PC-9 (cell line): ENCODE results near the gene RXRA. TPM values are rescaled to one million over a fixed set of nuclear protein-coding genes. Genes with fewer than 3 reads are reported as not detected.

Experiments
- BruUV-seq: library from RNA; stranded (reverse); fragments of 400-500 nt; replicated peaks from 2 replicates; lab custom pipeline; 2021; lab: Mats Ljungman, UMichigan
- CTCF ChIA-PET: fragments of 300-600 bp; sonication (Branson Sonifier 250); formaldehyde crosslinking; loops from one replicate; lab custom pipeline; 2022; ENCODE audit warnings: antibody characterized with exemption; lab: Charles Lee
- POLR2A ChIA-PET: fragments of 300-600 bp; sonication (Branson Sonifier 250); formaldehyde crosslinking; loops from one replicate; lab custom pipeline; 2022; ENCODE audit warnings: antibody characterized with exemption; ENCODE audit not compliant: unreplicated experiment; lab: Charles Lee
- DNase-seq, 2 experiments: peaks; one replicate each; pipeline versions ENCODE4 v3.0.0 to v3.0.0-alpha.2; 2015 to 2022; ENCODE audit warnings: mixed read lengths in 1 of 2
- H2AFZ ChIP-seq: fragments of 200-600 bp; sonication (generic); 2 replicates; pipeline ENCODE4 v1.8.1; 2017; ENCODE audit warnings: antibody characterized with exemption
- H3F3A ChIP-seq: fragments of 200-600 bp; sonication (generic); 2 replicates; pipeline ENCODE4 v1.8.1; 2017; ENCODE audit warnings: antibody characterized with exemption, mild to moderate bottlenecking, low read depth; ENCODE audit not compliant: insufficient read depth
- H3K27ac ChIP-seq: fragments of 200-600 bp; sonication (generic); 2 replicates; pipeline ENCODE4 v1.6.1; 2016; ENCODE audit warnings: mixed run types
- H3K27me3 ChIP-seq: fragments of 200-600 bp; sonication (generic); 2 replicates; pipeline ENCODE4 v1.6.1; 2016; ENCODE audit warnings: low read depth, mixed run types; ENCODE audit not compliant: insufficient read depth
- H3K36me3 ChIP-seq: fragments of 200-600 bp; sonication (generic); 2 replicates; pipeline ENCODE4 v1.6.1; 2016; ENCODE audit warnings: low read depth, mixed run types
- H3K4me1 ChIP-seq: fragments of 200-600 bp; sonication (generic); replicated peaks from 2 replicates; pipeline ENCODE4 v1.6.1; 2016; ENCODE audit warnings: mixed run types; ENCODE audit not compliant: insufficient read depth
- H3K4me2 ChIP-seq: fragments of 200-600 bp; sonication (generic); 2 replicates; pipeline ENCODE4 v1.6.1; 2017; ENCODE audit warnings: mixed run types
- H3K4me3 ChIP-seq: fragments of 200-600 bp; sonication (generic); 2 replicates; pipeline ENCODE4 v1.6.1; 2016; ENCODE audit warnings: mixed run types
- H3K79me2 ChIP-seq: fragments of 200-600 bp; sonication (generic); 2 replicates; pipeline ENCODE4 v1.6.1; 2017; ENCODE audit warnings: low read depth, mixed run types
- H3K9me2 ChIP-seq: fragments of 200-600 bp; sonication (generic); 2 replicates; pipeline ENCODE4 v1.8.1; 2017; ENCODE audit warnings: mild to moderate bottlenecking; ENCODE audit not compliant: insufficient read depth
- H3K9me3 ChIP-seq: fragments of 200-600 bp; sonication (generic); 2 replicates; pipeline ENCODE4 v1.8.1; 2016; ENCODE audit warnings: low read depth; ENCODE audit not compliant: insufficient read depth
- H4K20me1 ChIP-seq: fragments of 200-600 bp; sonication (generic); 2 replicates; pipeline ENCODE4 v1.8.1; 2017; ENCODE audit not compliant: insufficient read depth
- CTCF ChIP-seq: fragments of 200-600 bp; sonication (generic); conservative IDR thresholded peaks from 2 replicates; pipeline ENCODE4 v1.6.1; 2017; ENCODE audit warnings: mixed run types, antibody characterized with exemption, mild to moderate bottlenecking, moderate library complexity
- EZH2 ChIP-seq: fragments of 200-600 bp; sonication (generic); IDR thresholded peaks from 2 replicates; pipeline ENCODE4 v1.8.0; 2017; ENCODE audit warnings: antibody characterized with exemption, low read depth
- intact Hi-C: fragments of 100-400 bp; cut with micrococcal nuclease; formaldehyde crosslinking; loops from one replicate; pipeline ENCODE4 v1.10.0; 2022; ENCODE audit not compliant: unreplicated experiment
- total RNA-seq: library from RNA; stranded (reverse); gene quantifications from 2 replicates; pipeline ENCODE4 v1.2.3, GENCODE V29; 2021

Gene RXRA
- total RNA-seq, 1 experiment from 2014 or later = 146 TPM

DNA sequence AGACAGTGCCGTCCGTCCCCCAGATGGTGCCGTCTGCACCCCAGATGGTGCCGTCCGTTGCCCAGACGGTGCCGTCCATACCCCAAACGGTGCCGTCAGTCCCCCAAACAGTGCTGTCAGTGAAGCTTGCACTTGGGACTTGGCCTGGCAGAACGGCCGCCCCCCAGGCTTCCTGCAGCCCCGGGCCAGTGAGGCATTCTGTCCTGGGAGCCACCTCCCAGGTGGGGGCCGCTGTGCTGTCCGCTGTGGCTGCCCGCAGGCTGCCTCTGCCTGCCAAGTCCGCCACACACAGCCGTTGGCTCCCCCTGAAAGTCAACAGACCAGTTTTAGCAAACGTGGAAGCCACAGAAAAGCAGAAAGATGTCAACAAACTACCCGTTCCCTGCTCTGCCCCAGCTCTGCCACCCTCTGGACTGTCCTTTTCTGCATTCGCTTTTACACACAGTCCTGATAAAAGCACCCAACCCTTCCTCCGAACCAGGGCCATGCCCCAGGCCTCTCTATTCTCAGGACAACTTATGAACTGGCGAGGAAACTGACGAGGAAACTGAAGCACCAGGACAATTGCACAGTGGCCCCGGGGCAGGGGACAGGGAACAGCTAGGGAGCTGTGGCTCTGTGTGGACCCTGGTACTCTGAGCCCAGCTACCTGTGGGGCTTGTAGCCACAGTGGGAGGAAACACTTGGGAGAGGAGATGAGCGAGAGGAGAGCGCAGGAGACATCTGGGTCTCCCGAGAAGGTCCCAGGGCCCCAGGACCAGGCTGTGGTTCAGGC lies 39.6 kb upstream of the RXRA start:
- intact Hi-C loops = no loop called here
- peak in 1 of 2 experiments; percentile 44 for DNase-seq

DNA sequence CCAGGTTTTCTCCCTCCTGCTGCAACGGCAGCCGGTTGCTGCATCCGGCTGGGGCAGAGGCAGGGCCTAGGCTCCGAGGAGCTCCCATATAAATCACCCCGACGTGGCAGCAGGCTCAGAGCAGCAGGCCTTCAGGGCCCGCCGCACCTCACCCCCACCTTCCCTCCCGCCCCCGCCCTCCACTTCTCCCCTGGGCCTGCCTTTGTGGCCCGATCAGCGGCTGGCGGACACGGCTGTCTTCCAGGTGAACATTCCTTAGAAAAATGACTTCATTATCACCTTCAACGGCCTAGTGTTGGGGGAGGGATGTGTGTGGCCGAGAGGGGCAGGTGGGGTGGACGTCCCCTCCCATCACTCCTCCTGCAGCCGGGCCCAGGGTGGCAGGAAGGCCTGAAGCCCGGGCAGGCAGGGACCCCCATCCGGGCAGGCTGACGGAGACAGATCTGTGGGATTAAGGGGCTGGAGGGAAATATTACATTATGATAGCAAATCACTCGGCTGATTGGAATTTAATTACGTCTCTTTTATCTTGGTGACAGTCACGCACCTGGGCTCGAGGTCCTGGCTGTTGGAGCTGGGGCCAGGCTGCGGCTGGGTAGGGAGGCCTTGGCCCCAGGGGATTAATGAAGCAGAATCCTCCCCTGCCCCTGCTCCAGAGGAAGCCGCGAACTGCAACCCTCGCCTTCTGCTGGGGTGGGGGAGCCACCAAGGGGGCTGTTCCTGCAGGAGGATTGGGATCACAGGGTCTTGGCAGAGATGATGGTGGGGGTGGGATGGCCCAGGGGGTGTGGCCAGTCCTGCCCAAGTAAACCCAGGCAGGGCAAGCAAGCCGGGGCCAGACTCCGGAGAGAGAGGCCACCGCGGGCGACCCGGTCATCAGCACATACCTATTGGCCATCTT lies 38.4 kb upstream of the RXRA start:
- Histone ChIP-seq H3K9me2 (no peaks in the 10 kb centered on the region), H2AFZ (no peak overlapping the region), H3K4me2 (no peak overlapping the region), H3K36me3 (no peaks in the 10 kb centered on the region), H3K9me3 (no peaks in the 10 kb centered on the region), H4K20me1 (no peaks in the 10 kb centered on the region), H3K27ac (no peak overlapping the region), H3K27me3 (peaks cover 13% of the 10 kb centered on the region), H3K4me1 (no peaks in the 10 kb centered on the region; the same call in 1 of the 2 replicates), H3K4me3 (no peak overlapping the region), H3K79me2 (no peaks in the 10 kb centered on the region), H3F3A (no peaks in the 10 kb centered on the region)
- CTCF ChIA-PET = no interaction called here
- BruUV-seq = no TSS peak
- POLR2A ChIA-PET = no interaction called here
- intact Hi-C loops = no loop called here
- DNase-seq = no peak
- no peak for TF ChIP-seq CTCF
- TF ChIP-seq EZH2 = no peak

More for the DNA sequence above, 39.6 kb upstream of the RXRA start:
- TF ChIP-seq CTCF = no peak
- no peak for TF ChIP-seq EZH2
- Histone ChIP-seq H3F3A (no peaks in the 10 kb centered on the region), H3K9me3 (no peaks in the 10 kb centered on the region), H3K27me3 (peaks cover 12% of the 10 kb centered on the region), H3K4me3 (no peak overlapping the region), H2AFZ (no peak overlapping the region), H3K4me2 (no peak overlapping the region), H4K20me1 (no peaks in the 10 kb centered on the region), H3K4me1 (no peaks in the 10 kb centered on the region; the same call in 1 of the 2 replicates), H3K79me2 (no peaks in the 10 kb centered on the region), H3K27ac (no peak overlapping the region), H3K36me3 (no peaks in the 10 kb centered on the region), H3K9me2 (no peaks in the 10 kb centered on the region)
- no TSS peak for BruUV-seq
- ChIA-PET CTCF (no interaction called here), POLR2A (no interaction called here)

DNA sequence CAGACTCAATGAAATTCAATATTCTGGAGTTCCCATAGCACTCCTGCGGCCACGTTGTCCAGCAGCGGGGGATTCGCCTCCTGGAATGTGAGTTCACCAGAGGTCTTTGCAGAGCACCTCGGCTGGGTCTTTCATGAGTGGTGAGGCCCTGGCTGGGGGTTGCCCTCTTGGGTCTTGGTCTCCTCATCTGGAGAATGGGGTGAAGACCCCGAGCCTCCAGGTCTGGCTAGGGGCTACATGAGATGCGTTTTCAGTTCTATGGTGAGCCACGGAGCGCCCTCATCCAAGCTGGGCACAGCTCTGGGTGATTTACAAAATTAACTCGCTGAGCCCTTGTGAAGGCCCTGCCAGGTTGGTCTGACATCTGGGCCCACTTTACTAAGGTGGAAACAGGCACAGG lies 37.5 kb upstream of the RXRA start:
- peaks cover 18% of the 10 kb centered on the region for H3K27me3 ChIP-seq
- no peaks in the 10 kb centered on the region for H3K79me2 ChIP-seq
- H3K9me3 ChIP-seq = no peaks in the 10 kb centered on the region
- ChIA-PET CTCF (no interaction called here), POLR2A (no interaction called here)
- H3K4me2 ChIP-seq = no peak overlapping the region
- no peaks in the 10 kb centered on the region for H3K9me2 ChIP-seq
- DNase-seq = no peak
- TF ChIP-seq EZH2 = no peak
- no peak for TF ChIP-seq CTCF
- no peak overlapping the region for H3K27ac ChIP-seq
- H2AFZ ChIP-seq = no peak overlapping the region
- H4K20me1 ChIP-seq = no peaks in the 10 kb centered on the region
- no peaks in the 10 kb centered on the region for H3F3A ChIP-seq
- BruUV-seq = no TSS peak
- H3K36me3 ChIP-seq = no peaks in the 10 kb centered on the region
- H3K4me1 ChIP-seq = no peaks in the 10 kb centered on the region; the same call in 1 of the 2 replicates
- H3K4me3 ChIP-seq = no peak overlapping the region
- intact Hi-C loops = no loop called here
